ENCODE data around the gene XXYLT1. TPM values are rescaled to one million over a fixed set of nuclear protein-coding genes. Genes with fewer than 3 reads are reported as not detected.

XXYLT1 gene
- total RNA-seq, 1 experiment from 2014 or later: 10.9 TPM

DNA sequence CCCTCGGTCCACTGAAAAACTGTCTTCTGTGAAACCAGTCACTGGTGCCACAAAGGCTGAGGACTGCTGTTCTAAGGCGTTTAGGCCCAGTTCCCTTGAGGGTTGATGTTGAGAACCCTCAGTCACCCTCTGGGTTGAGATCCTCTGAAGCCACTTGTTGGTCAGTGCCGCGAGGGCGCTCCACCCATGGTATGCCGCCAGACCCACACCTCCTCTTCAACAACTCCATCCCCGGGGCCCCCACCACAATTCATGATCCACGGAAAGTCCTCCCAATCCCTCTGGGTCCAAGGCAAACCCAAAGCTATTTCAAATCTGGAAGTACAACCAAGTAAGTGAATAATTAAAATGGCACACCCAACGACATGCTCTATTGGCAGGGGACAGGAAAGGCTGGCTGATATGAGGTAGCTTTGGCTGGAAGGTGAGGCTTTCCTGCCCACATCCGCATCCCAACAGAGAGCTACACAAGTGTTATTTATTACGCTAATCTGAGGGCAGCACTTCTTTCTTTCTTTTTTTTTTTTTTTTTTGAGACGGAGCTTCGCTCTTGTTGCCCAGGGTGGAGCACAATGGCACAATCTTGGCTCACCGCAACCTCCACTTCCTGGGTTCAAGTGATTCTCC is 58.1 kb downstream of the XXYLT1 start (continued):
- TF ChIP-seq EZH2 (IDR thresholded peaks at IDR 0.05) (no peak), EZH2phosphoT487 (IDR thresholded peaks at IDR 0.05; ENCODE audit: borderline replicate concordance) (no peak), SRF (IDR thresholded peaks at IDR 0.05; ENCODE audit: low read depth) (no peak), ATF3 (IDR thresholded peaks at IDR 0.05) (no peak), EGR1 (IDR thresholded peaks at IDR 0.05; ENCODE audit: low read depth) (no peak), REST (IDR thresholded peaks at IDR 0.05; ENCODE audit: low read depth) (no peak)

DNA sequence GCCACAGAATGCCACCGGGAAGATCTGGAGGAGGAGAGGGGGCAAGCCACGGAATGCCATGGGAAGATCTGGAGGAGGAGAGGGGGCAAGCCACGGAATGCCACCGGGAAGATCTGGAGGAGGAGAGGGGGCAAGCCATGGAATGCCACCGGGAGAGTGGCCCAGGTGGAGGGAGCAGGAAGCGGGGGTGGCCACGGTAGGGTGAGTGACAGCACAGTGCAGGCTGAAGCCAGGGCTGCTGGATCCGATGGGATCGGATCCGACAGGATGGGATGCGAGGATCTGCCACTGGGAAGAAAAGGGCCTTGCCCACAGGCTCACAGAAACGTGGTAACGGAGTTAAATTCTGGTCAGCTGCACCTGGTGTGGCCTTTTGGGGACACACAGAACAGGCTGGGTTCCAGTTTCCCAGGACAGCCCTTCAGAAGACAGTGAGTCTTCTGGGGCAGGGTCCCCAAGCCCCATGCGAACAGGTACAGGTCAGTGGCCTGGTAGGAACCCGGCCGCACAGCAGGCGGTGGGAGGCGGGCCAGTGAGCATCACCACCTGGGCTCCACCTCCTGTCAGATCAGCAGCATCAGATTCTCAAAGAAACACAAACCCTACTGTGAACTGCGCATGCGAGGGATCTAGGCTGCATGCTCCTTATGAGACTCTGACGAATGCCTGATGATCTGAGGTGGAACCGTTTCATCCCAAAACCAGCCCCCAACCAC is 58.8 kb downstream of the XXYLT1 start:
- ChIA-PET RAD21 (ENCODE audit: low non-redundant PET in 1 of 2, low total read pairs in 2 of 2, uncharacterized antibody in 2 of 2, unreplicated experiment in 2 of 2) (no interaction called here), POLR2A (no interaction called here), CTCF (interaction anchor here (0.7 kb wide), 1 partner anchor 13 kb away, joined by 3 read pairs; no protein-coding TSS in a partner anchor)
- Histone ChIP-seq H4K20me1 (ENCODE audit: insufficient read depth) (no peaks in the 10 kb centered on the region), H3K4me3 (replicated peaks in 1 of 2; ENCODE audit: low read depth in 1 of 2, low read length in 2 of 2) (no peak overlapping the region), H3K9me2 (ENCODE audit: insufficient read depth) (no peaks in the 10 kb centered on the region), H3K79me2 (ENCODE audit: insufficient read depth, low read length) (no peaks in the 10 kb centered on the region), H3K4me2 (ENCODE audit: low read length) (no peak overlapping the region), H3K36me3 (ENCODE audit: control insufficient read depth in 1 of 2, insufficient read depth in 2 of 2, low read length in 2 of 2) (no peaks in the 10 kb centered on the region), H3K27me3 (ENCODE audit: insufficient read depth, low read length) (no peaks in the 10 kb centered on the region), H3K4me1 (ENCODE audit: control insufficient read depth in 1 of 2, insufficient read depth in 2 of 2, low read length in 2 of 2) (peaks cover 3 to 18% of the 10 kb centered on the region in 2 experiments; a peak in 3 of 4 replicates), H3K9me3 (ENCODE audit: control insufficient read depth in 1 of 2, insufficient read depth in 1 of 2, low read depth in 1 of 2, low read length in 2 of 2) (no peaks in the 10 kb centered on the region), H3K27ac (ENCODE audit: low read depth, low read length) (no peak overlapping the region), H2AFZ (ENCODE audit: low read depth, low read length, poor library complexity, severe bottlenecking) (no peak overlapping the region), H3K9ac (ENCODE audit: low read length) (no peak overlapping the region)
- BruUV-seq (replicated peaks): no TSS peak
- DNase-seq (ENCODE audit: low read depth, low spot score) (no peak), ATAC-seq (no peak)
- intact Hi-C loops (cut with micrococcal nuclease): no loop called here
- no peak for TF ChIP-seq SRF (IDR thresholded peaks at IDR 0.05; ENCODE audit: low read depth)
- TF ChIP-seq EZH2phosphoT487 (IDR thresholded peaks at IDR 0.05; ENCODE audit: borderline replicate concordance): no peak
- no peak for TF ChIP-seq CBX3 (IDR thresholded peaks at IDR 0.05; ENCODE audit: low read depth)
- no peak for TF ChIP-seq FOSL1 (IDR thresholded peaks at IDR 0.05; ENCODE audit: low read depth)
- TF ChIP-seq EGR1 (IDR thresholded peaks at IDR 0.05; ENCODE audit: low read depth): no peak
- TF ChIP-seq POLR2AphosphoS5 (IDR thresholded peaks at IDR 0.05; ENCODE audit: low read depth, low read length): no peak
- TF ChIP-seq TCF7L2 (IDR thresholded peaks at IDR 0.05; ENCODE audit: borderline replicate concordance, extremely low read depth, insufficient read depth, insufficient read length): no peak
- TF ChIP-seq CTCF (IDR thresholded peaks at IDR 0.05 in 2 of 3, conservative IDR thresholded peaks at IDR 0.05 in 1 of 3; ENCODE audit: borderline replicate concordance in 1 of 3, insufficient read depth in 1 of 3, low read depth in 2 of 3, low read length in 2 of 3): no peak
- no peak for TF ChIP-seq MAX (IDR thresholded peaks at IDR 0.05)
- TF ChIP-seq ZNF274 (IDR thresholded peaks at IDR 0.05; ENCODE audit: low read depth, low read length): no peak
- TF ChIP-seq, protein P1, sequence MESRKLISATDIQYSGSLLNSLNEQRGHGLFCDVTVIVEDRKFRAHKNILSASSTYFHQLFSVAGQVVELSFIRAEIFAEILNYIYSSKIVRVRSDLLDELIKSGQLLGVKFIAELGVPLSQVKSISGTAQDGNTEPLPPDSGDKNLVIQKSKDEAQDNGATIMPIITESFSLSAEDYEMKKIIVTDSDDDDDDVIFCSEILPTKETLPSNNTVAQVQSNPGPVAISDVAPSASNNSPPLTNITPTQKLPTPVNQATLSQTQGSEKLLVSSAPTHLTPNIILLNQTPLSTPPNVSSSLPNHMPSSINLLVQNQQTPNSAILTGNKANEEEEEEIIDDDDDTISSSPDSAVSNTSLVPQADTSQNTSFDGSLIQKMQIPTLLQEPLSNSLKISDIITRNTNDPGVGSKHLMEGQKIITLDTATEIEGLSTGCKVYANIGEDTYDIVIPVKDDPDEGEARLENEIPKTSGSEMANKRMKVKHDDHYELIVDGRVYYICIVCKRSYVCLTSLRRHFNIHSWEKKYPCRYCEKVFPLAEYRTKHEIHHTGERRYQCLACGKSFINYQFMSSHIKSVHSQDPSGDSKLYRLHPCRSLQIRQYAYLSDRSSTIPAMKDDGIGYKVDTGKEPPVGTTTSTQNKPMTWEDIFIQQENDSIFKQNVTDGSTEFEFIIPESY (IDR thresholded peaks at IDR 0.05; ENCODE audit: extremely low read depth, insufficient replicate concordance, low read length): no peak
- TF ChIP-seq EZH2 (IDR thresholded peaks at IDR 0.05): no peak

Data from HCT116 (cell line).